Suprapubic skin (tissue), 4 donors: ENCODE measurements around the gene SETD2. TPM values are rescaled to one million over a fixed set of nuclear protein-coding genes. Genes with fewer than 3 reads are reported as not detected.
"Not testable (repeated sequence)": the region's sequence is repeated elsewhere in the genome, so short reads cannot be mapped to it uniquely, and the experiment has no call there.

Source experiments
- DNase-seq, 2 donors: peaks; one replicate each; pipeline ENCODE4 v3.0.0-alpha.2; 2019; ENCODE audit warnings: low spot score in 2 of 2
- H3K27ac ChIP-seq: fragments of 200-600 bp; sonication (generic); one replicate; pipeline ENCODE4 v1.5.1; 2019
- H3K27me3 ChIP-seq: fragments of 200-600 bp; sonication (generic); one replicate; pipeline ENCODE4 v1.5.1; 2019
- H3K36me3 ChIP-seq: fragments of 200-600 bp; sonication (generic); one replicate; pipeline ENCODE4 v1.5.1; 2019
- H3K4me1 ChIP-seq: fragments of 200-600 bp; sonication (generic); one replicate; pipeline ENCODE4 v1.5.1; 2019
- H3K4me3 ChIP-seq: fragments of 200-600 bp; sonication (generic); one replicate; pipeline ENCODE4 v1.5.1; 2019; ENCODE audit warnings: mild to moderate bottlenecking
- H3K9me3 ChIP-seq: fragments of 200-600 bp; sonication (generic); one replicate; pipeline ENCODE4 v1.5.1; 2019
- CTCF ChIP-seq, 2 donors: fragments of 200-600 bp in 1 of 2; fragments of 450-650 bp in 1 of 2; sonication (generic) in 1 of 2; IDR thresholded peaks; one replicate each; pipeline ENCODE4 v1.5.1; 2016 to 2019; ENCODE audit warnings: antibody characterized with exemption in 2 of 2, mild to moderate bottlenecking in 1 of 2, moderate library complexity in 1 of 2
- EP300 ChIP-seq: sonication (generic); formaldehyde crosslinking; IDR thresholded peaks from one replicate; pipeline ENCODE4 v1.6.1; 2017; ENCODE audit warnings: antibody characterized with exemption
- POLR2A ChIP-seq, 2 donors: fragments of 450-650 bp; IDR thresholded peaks; one replicate each; pipeline ENCODE4 v1.6.1; 2017; ENCODE audit warnings: antibody characterized with exemption in 2 of 2, mild to moderate bottlenecking in 2 of 2, moderate library complexity in 2 of 2
- POLR2AphosphoS5 ChIP-seq, 3 donors: sonication (generic); formaldehyde crosslinking; IDR thresholded peaks; one replicate each; pipeline ENCODE4 v1.6.1; 2017; ENCODE audit warnings: antibody characterized with exemption in 3 of 3
- WGBS: methylation state at CpG from one replicate; pipeline ENCODE4 v1.1.5; 2018; 5-methylcytosine and 5-hydroxymethylcytosine counted together
- total RNA-seq, 4 donors: library from RNA; depleted of rRNA; stranded (reverse); fragments of >200 nt; gene quantifications; one replicate each; pipeline ENCODE4 v1.1.0, GENCODE V29; 2016

Gene SETD2
- total RNA-seq, 4 donors from 2014 or later, result 41.4 to 78.6 (median 53.4) TPM

GRCh38 chr3:47121409-47121808, 42.5 kb downstream of the SETD2 start:
- H3K36me3 ChIP-seq, result peaks cover 58% of the 10 kb centered on the region

GRCh38 chr3:47120138-47120537, 43.8 kb downstream of the SETD2 start:
- no peak overlapping the region for H3K4me3 ChIP-seq
- H3K27me3 ChIP-seq, result no peaks in the 10 kb centered on the region
- H3K9me3 ChIP-seq, result no peaks in the 10 kb centered on the region
- peaks cover 65% of the 10 kb centered on the region for H3K36me3 ChIP-seq
- TF ChIP-seq POLR2A (IDR thresholded peaks at IDR 0.05) (no peak), CTCF (IDR thresholded peaks at IDR 0.05) (no peak), EP300 (no peak), POLR2AphosphoS5 (IDR thresholded peaks at IDR 0.05) (no peak)
- H3K4me1 ChIP-seq, result no peaks in the 10 kb centered on the region
- 88% methylated on average over 1 of the region's 1 CpG for WGBS
- DNase-seq, result no peak
- no peak overlapping the region for H3K27ac ChIP-seq

More at GRCh38 chr3:47121409-47121808, 42.5 kb downstream of the SETD2 start:
- no peak overlapping the region for H3K27ac ChIP-seq
- TF ChIP-seq EP300, result no peak
- TF ChIP-seq POLR2AphosphoS5 (IDR thresholded peaks at IDR 0.05), result no peak
- no peaks in the 10 kb centered on the region for H3K9me3 ChIP-seq
- DNase-seq, result no peak
- H3K4me1 ChIP-seq, result no peaks in the 10 kb centered on the region
- no peaks in the 10 kb centered on the region for H3K27me3 ChIP-seq
- no peak overlapping the region for H3K4me3 ChIP-seq
- 86% methylated on average over 3 of the region's 3 CpGs for WGBS

- H3K4me1 ChIP-seq, H3K9me3 ChIP-seq, H3K4me3 ChIP-seq, H3K27ac ChIP-seq, H3K27me3 ChIP-seq, DNase-seq: not testable (repeated sequence)
- peaks cover 66% of the 10 kb centered on the region for H3K36me3 ChIP-seq
- 91% methylated on average over 5 of the region's 5 CpGs for WGBS
These were observed 44.5 kb downstream of the SETD2 start for GRCh38 chr3:47119387-47119786.

GRCh38 chr3:47117807-47118364, 46.0 kb downstream of the SETD2 start:
- Histone ChIP-seq H3K4me1 (no peaks in the 10 kb centered on the region), H3K27ac (no peak overlapping the region)

GRCh38 chr3:47115524-47115923, 48.4 kb downstream of the SETD2 start:
- H3K27ac ChIP-seq, H3K4me3 ChIP-seq, H3K27me3 ChIP-seq, H3K9me3 ChIP-seq, H3K4me1 ChIP-seq, DNase-seq: not testable (repeated sequence)
- 91% methylated on average over 2 of the region's 2 CpGs for WGBS
- peaks cover 66% of the 10 kb centered on the region for H3K36me3 ChIP-seq

More at GRCh38 chr3:47117807-47118364, 46.0 kb downstream of the SETD2 start:
- TF ChIP-seq CTCF (IDR thresholded peaks at IDR 0.05) (no peak), POLR2AphosphoS5 (IDR thresholded peaks at IDR 0.05) (no peak), POLR2A (IDR thresholded peaks at IDR 0.05) (no peak), EP300 (no peak)
- no peaks in the 10 kb centered on the region for H3K9me3 ChIP-seq
- H3K4me3 ChIP-seq, result no peak overlapping the region
- no peak for DNase-seq
- H3K27me3 ChIP-seq, result no peaks in the 10 kb centered on the region
- peaks cover 66% of the 10 kb centered on the region for H3K36me3 ChIP-seq
- 64% methylated on average over 3 of the region's 3 CpGs for WGBS

- no peaks in the 10 kb centered on the region for H3K27me3 ChIP-seq
- peaks cover 58% of the 10 kb centered on the region for H3K36me3 ChIP-seq
- H3K4me1 ChIP-seq, result no peaks in the 10 kb centered on the region
- TF ChIP-seq EP300 (no peak), POLR2A (IDR thresholded peaks at IDR 0.05) (no peak), CTCF (IDR thresholded peaks at IDR 0.05) (no peak), POLR2AphosphoS5 (IDR thresholded peaks at IDR 0.05) (no peak)
- no peak overlapping the region for H3K4me3 ChIP-seq
- WGBS, result 85% methylated on average over 5 of the region's 5 CpGs
- H3K9me3 ChIP-seq, result no peaks in the 10 kb centered on the region
- no peak for DNase-seq
- H3K27ac ChIP-seq, result no peak overlapping the region
These were observed 50.1 kb downstream of the SETD2 start for GRCh38 chr3:47113669-47114365.
